ENCODE data around the gene NMNAT2. TPM values are rescaled to one million over a fixed set of nuclear protein-coding genes. Genes with fewer than 3 reads are reported as not detected.

The NMNAT2 gene
- total and polyA plus RNA-seq, 2 experiments from 2014 or later: 3.6 to 10.0 TPM

DNA sequence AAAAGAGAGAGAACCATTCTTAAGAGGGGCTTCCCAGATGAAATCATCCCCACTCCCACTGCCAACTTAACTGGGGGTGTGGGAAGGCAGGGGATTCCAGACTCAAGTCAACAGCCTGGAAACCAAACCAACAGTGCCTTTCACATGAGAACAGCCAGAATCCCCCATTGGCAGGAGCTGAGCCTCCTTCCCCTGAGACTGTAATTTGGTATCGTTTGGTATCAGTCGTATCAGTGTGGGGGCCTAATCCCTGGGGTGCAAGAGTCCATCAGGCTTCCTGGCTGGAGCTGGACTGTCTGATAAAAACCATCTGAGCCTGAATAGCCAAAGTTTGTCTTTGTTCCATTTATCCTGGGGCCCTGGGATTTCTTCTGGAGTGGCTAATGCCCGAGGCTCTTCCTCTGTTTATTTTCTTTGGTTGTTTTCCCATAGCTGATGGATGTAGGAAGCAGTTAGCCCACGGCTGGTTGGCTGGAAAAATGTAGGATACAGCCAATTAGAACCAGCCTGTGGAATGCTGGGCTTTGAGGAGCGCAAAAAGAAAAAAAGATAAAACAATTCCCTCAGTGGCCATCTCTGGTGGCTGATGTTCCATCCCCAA is 147.5 kb downstream of the NMNAT2 start:
- Histone ChIP-seq H3K27ac (ENCODE audit: low read depth) (no peak overlapping the region), H4K20me1 (replicated peaks; ENCODE audit: insufficient read depth) (no peaks in the 10 kb centered on the region), H3K4me1 (ENCODE audit: insufficient read depth) (no peaks in the 10 kb centered on the region), H3K4me2 (no peak overlapping the region), H2AFZ (no peak overlapping the region), H3F3A (replicated peaks; ENCODE audit: low read depth) (no peaks in the 10 kb centered on the region), H3K36me3 (ENCODE audit: insufficient read depth) (no peaks in the 10 kb centered on the region), H3K79me2 (replicated peaks; ENCODE audit: insufficient read depth) (no peaks in the 10 kb centered on the region), H3K9me2 (ENCODE audit: insufficient read depth) (no peaks in the 10 kb centered on the region), H3K27me3 (ENCODE audit: insufficient read depth) (no peaks in the 10 kb centered on the region), H3K4me3 (no peak overlapping the region)
- DNase-seq (ENCODE audit: low spot score) (no peak), ATAC-seq (no peak)
- no peaks in the 10 kb centered on the region for H3K27me3 Mint-ChIP-seq (ENCODE audit: insufficient read depth, low read depth, poor library complexity)
- no peaks in the 10 kb centered on the region for H3K9me3 Mint-ChIP-seq
- TF ChIP-seq ZNF114 (CRISPR knock-in tag; IDR thresholded peaks at IDR 0.05) (no peak), EZH2 (IDR thresholded peaks at IDR 0.05; ENCODE audit: low read depth, unreplicated experiment) (no peak), JUNB (IDR thresholded peaks at IDR 0.05; ENCODE audit: unreplicated experiment) (no peak), EZH2phosphoT487 (IDR thresholded peaks at IDR 0.05; ENCODE audit: unreplicated experiment) (no peak), ZNF331 (CRISPR knock-in tag; IDR thresholded peaks at IDR 0.05; ENCODE audit: low read depth) (no peak), REST (IDR thresholded peaks at IDR 0.05; ENCODE audit: unreplicated experiment) (no peak), CREB1 (CRISPR knock-in tag; IDR thresholded peaks at IDR 0.05; ENCODE audit: low read depth) (no peak), NANOG (IDR thresholded peaks at IDR 0.05; ENCODE audit: borderline replicate concordance) (no peak), STAT1 (IDR thresholded peaks at IDR 0.05; ENCODE audit: unreplicated experiment) (no peak), POLR2AphosphoS5 (IDR thresholded peaks at IDR 0.05; ENCODE audit: low read depth) (no peak)
- TF ChIP-seq, protein P1, sequence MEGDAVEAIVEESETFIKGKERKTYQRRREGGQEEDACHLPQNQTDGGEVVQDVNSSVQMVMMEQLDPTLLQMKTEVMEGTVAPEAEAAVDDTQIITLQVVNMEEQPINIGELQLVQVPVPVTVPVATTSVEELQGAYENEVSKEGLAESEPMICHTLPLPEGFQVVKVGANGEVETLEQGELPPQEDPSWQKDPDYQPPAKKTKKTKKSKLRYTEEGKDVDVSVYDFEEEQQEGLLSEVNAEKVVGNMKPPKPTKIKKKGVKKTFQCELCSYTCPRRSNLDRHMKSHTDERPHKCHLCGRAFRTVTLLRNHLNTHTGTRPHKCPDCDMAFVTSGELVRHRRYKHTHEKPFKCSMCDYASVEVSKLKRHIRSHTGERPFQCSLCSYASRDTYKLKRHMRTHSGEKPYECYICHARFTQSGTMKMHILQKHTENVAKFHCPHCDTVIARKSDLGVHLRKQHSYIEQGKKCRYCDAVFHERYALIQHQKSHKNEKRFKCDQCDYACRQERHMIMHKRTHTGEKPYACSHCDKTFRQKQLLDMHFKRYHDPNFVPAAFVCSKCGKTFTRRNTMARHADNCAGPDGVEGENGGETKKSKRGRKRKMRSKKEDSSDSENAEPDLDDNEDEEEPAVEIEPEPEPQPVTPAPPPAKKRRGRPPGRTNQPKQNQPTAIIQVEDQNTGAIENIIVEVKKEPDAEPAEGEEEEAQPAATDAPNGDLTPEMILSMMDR (conservative IDR thresholded peaks at IDR 0.05; ENCODE audit: low read depth in 2 of 2): no peak
- TF ChIP-seq, protein P2, sequence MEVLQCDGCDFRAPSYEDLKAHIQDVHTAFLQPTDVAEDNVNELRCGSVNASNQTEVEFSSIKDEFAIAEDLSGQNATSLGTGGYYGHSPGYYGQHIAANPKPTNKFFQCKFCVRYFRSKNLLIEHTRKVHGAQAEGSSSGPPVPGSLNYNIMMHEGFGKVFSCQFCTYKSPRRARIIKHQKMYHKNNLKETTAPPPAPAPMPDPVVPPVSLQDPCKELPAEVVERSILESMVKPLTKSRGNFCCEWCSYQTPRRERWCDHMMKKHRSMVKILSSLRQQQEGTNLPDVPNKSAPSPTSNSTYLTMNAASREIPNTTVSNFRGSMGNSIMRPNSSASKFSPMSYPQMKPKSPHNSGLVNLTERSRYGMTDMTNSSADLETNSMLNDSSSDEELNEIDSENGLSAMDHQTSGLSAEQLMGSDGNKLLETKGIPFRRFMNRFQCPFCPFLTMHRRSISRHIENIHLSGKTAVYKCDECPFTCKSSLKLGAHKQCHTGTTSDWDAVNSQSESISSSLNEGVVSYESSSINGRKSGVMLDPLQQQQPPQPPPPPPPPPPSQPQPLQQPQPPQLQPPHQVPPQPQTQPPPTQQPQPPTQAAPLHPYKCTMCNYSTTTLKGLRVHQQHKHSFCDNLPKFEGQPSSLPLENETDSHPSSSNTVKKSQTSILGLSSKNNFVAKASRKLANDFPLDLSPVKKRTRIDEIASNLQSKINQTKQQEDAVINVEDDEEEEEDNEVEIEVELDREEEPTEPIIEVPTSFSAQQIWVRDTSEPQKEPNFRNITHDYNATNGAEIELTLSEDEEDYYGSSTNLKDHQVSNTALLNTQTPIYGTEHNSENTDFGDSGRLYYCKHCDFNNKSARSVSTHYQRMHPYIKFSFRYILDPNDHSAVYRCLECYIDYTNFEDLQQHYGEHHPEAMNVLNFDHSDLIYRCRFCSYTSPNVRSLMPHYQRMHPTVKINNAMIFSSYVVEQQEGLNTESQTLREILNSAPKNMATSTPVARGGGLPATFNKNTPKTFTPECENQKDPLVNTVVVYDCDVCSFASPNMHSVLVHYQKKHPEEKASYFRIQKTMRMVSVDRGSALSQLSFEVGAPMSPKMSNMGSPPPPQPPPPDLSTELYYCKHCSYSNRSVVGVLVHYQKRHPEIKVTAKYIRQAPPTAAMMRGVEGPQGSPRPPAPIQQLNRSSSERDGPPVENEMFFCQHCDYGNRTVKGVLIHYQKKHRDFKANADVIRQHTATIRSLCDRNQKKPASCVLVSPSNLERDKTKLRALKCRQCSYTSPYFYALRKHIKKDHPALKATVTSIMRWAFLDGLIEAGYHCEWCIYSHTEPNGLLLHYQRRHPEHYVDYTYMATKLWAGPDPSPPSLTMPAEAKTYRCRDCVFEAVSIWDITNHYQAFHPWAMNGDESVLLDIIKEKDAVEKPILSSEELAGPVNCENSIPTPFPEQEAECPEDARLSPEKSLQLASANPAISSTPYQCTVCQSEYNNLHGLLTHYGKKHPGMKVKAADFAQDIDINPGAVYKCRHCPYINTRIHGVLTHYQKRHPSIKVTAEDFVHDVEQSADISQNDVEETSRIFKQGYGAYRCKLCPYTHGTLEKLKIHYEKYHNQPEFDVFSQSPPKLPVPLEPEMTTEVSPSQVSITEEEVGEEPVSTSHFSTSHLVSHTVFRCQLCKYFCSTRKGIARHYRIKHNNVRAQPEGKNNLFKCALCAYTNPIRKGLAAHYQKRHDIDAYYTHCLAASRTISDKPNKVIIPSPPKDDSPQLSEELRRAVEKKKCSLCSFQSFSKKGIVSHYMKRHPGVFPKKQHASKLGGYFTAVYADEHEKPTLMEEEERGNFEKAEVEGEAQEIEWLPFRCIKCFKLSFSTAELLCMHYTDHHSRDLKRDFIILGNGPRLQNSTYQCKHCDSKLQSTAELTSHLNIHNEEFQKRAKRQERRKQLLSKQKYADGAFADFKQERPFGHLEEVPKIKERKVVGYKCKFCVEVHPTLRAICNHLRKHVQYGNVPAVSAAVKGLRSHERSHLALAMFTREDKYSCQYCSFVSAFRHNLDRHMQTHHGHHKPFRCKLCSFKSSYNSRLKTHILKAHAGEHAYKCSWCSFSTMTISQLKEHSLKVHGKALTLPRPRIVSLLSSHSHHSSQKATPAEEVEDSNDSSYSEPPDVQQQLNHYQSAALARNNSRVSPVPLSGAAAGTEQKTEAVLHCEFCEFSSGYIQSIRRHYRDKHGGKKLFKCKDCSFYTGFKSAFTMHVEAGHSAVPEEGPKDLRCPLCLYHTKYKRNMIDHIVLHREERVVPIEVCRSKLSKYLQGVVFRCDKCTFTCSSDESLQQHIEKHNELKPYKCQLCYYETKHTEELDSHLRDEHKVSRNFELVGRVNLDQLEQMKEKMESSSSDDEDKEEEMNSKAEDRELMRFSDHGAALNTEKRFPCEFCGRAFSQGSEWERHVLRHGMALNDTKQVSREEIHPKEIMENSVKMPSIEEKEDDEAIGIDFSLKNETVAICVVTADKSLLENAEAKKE (CRISPR knock-in tag; IDR thresholded peaks at IDR 0.05): no peak
- TF ChIP-seq, protein P3, sequence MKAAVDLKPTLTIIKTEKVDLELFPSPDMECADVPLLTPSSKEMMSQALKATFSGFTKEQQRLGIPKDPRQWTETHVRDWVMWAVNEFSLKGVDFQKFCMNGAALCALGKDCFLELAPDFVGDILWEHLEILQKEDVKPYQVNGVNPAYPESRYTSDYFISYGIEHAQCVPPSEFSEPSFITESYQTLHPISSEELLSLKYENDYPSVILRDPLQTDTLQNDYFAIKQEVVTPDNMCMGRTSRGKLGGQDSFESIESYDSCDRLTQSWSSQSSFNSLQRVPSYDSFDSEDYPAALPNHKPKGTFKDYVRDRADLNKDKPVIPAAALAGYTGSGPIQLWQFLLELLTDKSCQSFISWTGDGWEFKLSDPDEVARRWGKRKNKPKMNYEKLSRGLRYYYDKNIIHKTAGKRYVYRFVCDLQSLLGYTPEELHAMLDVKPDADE (IDR thresholded peaks at IDR 0.05): no peak
- no peak overlapping the region for H3K27ac Mint-ChIP-seq
- H3K4me1 Mint-ChIP-seq: no peaks in the 10 kb centered on the region; the same call in 2 of the 3 replicates
- H3K36me3 Mint-ChIP-seq (ENCODE audit: low read depth): no peaks in the 10 kb centered on the region
- no peak overlapping the region for H3K4me3 Mint-ChIP-seq
